Stimulated activated effector memory CD8-positive, alpha-beta T cell treated with anti-CD3 and anti-CD28 coated beads, Interleukin-12 subunit alpha, Interleukin-12 subunit beta, amount 100 ng/mL, for 72 hours (primary cell): ENCODE results near the gene TMEM89.

Source experiments
- ATAC-seq: fragments of 150-1000 bp; cut with Tn5 transposase; 2 replicates; pipeline ENCODE4 v1.10.0; 2021
- DNase-seq, 2 donors: peaks; one replicate each; pipeline ENCODE4 v3.0.0; 2021 to 2022; ENCODE audit warnings: low spot score in 2 of 2
- H3K27ac Mint-ChIP-seq: one replicate; pipeline ENCODE4 v1.8.0; 2022; ENCODE audit warnings: mild to moderate bottlenecking, mixed read lengths
- H3K36me3 Mint-ChIP-seq: one replicate; pipeline ENCODE4 v1.8.0; 2022; ENCODE audit warnings: mild to moderate bottlenecking, mixed read lengths
- H3K4me1 Mint-ChIP-seq: one replicate; pipeline ENCODE4 v1.8.0; 2022; ENCODE audit warnings: mixed read lengths
- H3K4me3 Mint-ChIP-seq: one replicate; pipeline ENCODE4 v1.8.0; 2022; ENCODE audit warnings: mild to moderate bottlenecking, mixed read lengths
- H3K9me3 Mint-ChIP-seq: one replicate; pipeline ENCODE4 v1.8.0; 2022; ENCODE audit warnings: mixed read lengths

TMEM89 gene

GRCh38 chr3:48651771-48652170 is 30.2 kb upstream of the TMEM89 start:
- peaks cover 19% of the 10 kb centered on the region for H3K36me3 Mint-ChIP-seq
- ATAC-seq (no peak), DNase-seq (no peak)
- H3K27ac Mint-ChIP-seq: no peak overlapping the region
- H3K9me3 Mint-ChIP-seq: no peaks in the 10 kb centered on the region
- H3K4me3 Mint-ChIP-seq: no peak overlapping the region
- H3K4me1 Mint-ChIP-seq: peaks cover 18% of the 10 kb centered on the region

GRCh38 chr3:48650723-48651122 is 29.2 kb upstream of the TMEM89 start:
- DNase-seq: no peak
- Mint-ChIP-seq H3K4me3 (no peak overlapping the region), H3K9me3 (no peaks in the 10 kb centered on the region), H3K36me3 (peaks cover 22% of the 10 kb centered on the region), H3K4me1 (peaks cover 15% of the 10 kb centered on the region), H3K27ac (no peak overlapping the region)
- ATAC-seq: no peak

GRCh38 chr3:48648188-48648850 is 26.8 kb upstream of the TMEM89 start:
- Mint-ChIP-seq H3K36me3 (peaks cover 15% of the 10 kb centered on the region), H3K4me3 (no peak overlapping the region), H3K27ac (no peak overlapping the region), H3K9me3 (no peaks in the 10 kb centered on the region), H3K4me1 (no peaks in the 10 kb centered on the region)
- DNase-seq: no peak
- no peak for ATAC-seq

GRCh38 chr3:48647714-48648113 is 26.1 kb upstream of the TMEM89 start:
- ATAC-seq (no peak), DNase-seq (no peak)
- no peak overlapping the region for H3K4me3 Mint-ChIP-seq
- peaks cover 9% of the 10 kb centered on the region for H3K36me3 Mint-ChIP-seq
- H3K27ac Mint-ChIP-seq: no peak overlapping the region
- no peaks in the 10 kb centered on the region for H3K4me1 Mint-ChIP-seq
- no peaks in the 10 kb centered on the region for H3K9me3 Mint-ChIP-seq

- no peak overlapping the region for H3K27ac Mint-ChIP-seq
- ATAC-seq (no peak), DNase-seq (no peak)
- H3K4me1 Mint-ChIP-seq: no peaks in the 10 kb centered on the region
- peaks cover 14% of the 10 kb centered on the region for H3K36me3 Mint-ChIP-seq
- H3K4me3 Mint-ChIP-seq: no peak overlapping the region
- no peaks in the 10 kb centered on the region for H3K9me3 Mint-ChIP-seq
Measured at GRCh38 chr3:48644898-48645760, 23.6 kb upstream of the TMEM89 start.

- no peaks in the 10 kb centered on the region for H3K4me1 Mint-ChIP-seq
- no peak overlapping the region for H3K4me3 Mint-ChIP-seq
- no peaks in the 10 kb centered on the region for H3K9me3 Mint-ChIP-seq
- H3K36me3 Mint-ChIP-seq: peaks cover 21% of the 10 kb centered on the region
- no peak for DNase-seq
- H3K27ac Mint-ChIP-seq: peak overlapping the region; percentile 66
- no peak for ATAC-seq
Measured at GRCh38 chr3:48642605-48643004, 21.0 kb upstream of the TMEM89 start.

- Mint-ChIP-seq H3K4me1 (no peaks in the 10 kb centered on the region), H3K4me3 (no peak overlapping the region), H3K9me3 (no peaks in the 10 kb centered on the region), H3K36me3 (peaks cover 17% of the 10 kb centered on the region), H3K27ac (no peak overlapping the region)
- no peak for ATAC-seq
- DNase-seq: no peak
Measured at GRCh38 chr3:48641396-48641795, 19.8 kb upstream of the TMEM89 start.

GRCh38 chr3:48639944-48640606 is 18.5 kb upstream of the TMEM89 start:
- ATAC-seq (no peak), DNase-seq (no peak)
- Mint-ChIP-seq H3K27ac (no peak overlapping the region), H3K4me3 (no peak overlapping the region), H3K36me3 (peaks cover 17% of the 10 kb centered on the region), H3K9me3 (no peaks in the 10 kb centered on the region), H3K4me1 (no peaks in the 10 kb centered on the region)

- peak overlapping the region; percentile 80 for H3K4me3 Mint-ChIP-seq
- DNase-seq (no peak), ATAC-seq (no peak)
- H3K9me3 Mint-ChIP-seq: no peaks in the 10 kb centered on the region
- H3K27ac Mint-ChIP-seq: peak overlapping the region; percentile 62
- peaks cover 23% of the 10 kb centered on the region for H3K36me3 Mint-ChIP-seq
- H3K4me1 Mint-ChIP-seq: peaks cover 16% of the 10 kb centered on the region
Measured at GRCh38 chr3:48637305-48637704, 15.7 kb upstream of the TMEM89 start.

GRCh38 chr3:48636149-48636655 is 14.6 kb upstream of the TMEM89 start:
- no peaks in the 10 kb centered on the region for H3K9me3 Mint-ChIP-seq
- peaks cover 21% of the 10 kb centered on the region for H3K36me3 Mint-ChIP-seq
- no peak for DNase-seq
- H3K27ac Mint-ChIP-seq: peak overlapping the region; percentile 81
- ATAC-seq: no peak
- peak overlapping the region; percentile 80 for H3K4me3 Mint-ChIP-seq
- H3K4me1 Mint-ChIP-seq: peaks cover 16% of the 10 kb centered on the region

- Mint-ChIP-seq H3K27ac (peak within 1 kb of the TSS; percentile 81), H3K36me3 (peaks cover 21% of the 10 kb centered on the region), H3K9me3 (no peaks in the 10 kb centered on the region), H3K4me3 (peak within 1 kb of the TSS; percentile 80), H3K4me1 (peaks cover 16% of the 10 kb centered on the region)
- peak; percentile 95 for ATAC-seq
- peak; percentile 90 to 97 for DNase-seq
Measured at GRCh38 chr3:48635222-48636021, 13.9 kb upstream of the TMEM89 start, which contains the start of gene SLC26A6. Gene SLC26A6, minus strand, starts transcription at chr3:48635461. Its CDS starts 68 bp downstream, at chr3:48635393.

GRCh38 chr3:48634661-48635221 is 13.2 kb upstream of the TMEM89 start:
- DNase-seq: peak; percentile 37 to 77
- peaks cover 25% of the 10 kb centered on the region for H3K36me3 Mint-ChIP-seq
- H3K27ac Mint-ChIP-seq: peak overlapping the region; percentile 81

GRCh38 chr3:48633743-48634142 is 12.2 kb upstream of the TMEM89 start:
- Mint-ChIP-seq H3K4me1 (peaks cover 16% of the 10 kb centered on the region), H3K36me3 (peaks cover 32% of the 10 kb centered on the region), H3K9me3 (no peaks in the 10 kb centered on the region), H3K27ac (peak overlapping the region; percentile 81), H3K4me3 (peak overlapping the region; percentile 80)
- ATAC-seq (no peak), DNase-seq (no peak)

More at GRCh38 chr3:48634661-48635221, 13.2 kb upstream of the TMEM89 start:
- H3K9me3 Mint-ChIP-seq: no peaks in the 10 kb centered on the region
- peak; percentile 25 for ATAC-seq
- H3K4me1 Mint-ChIP-seq: peaks cover 16% of the 10 kb centered on the region
- H3K4me3 Mint-ChIP-seq: peak overlapping the region; percentile 80

- H3K4me1 Mint-ChIP-seq: peaks cover 16% of the 10 kb centered on the region
- no peak for ATAC-seq
- H3K36me3 Mint-ChIP-seq: peaks cover 31% of the 10 kb centered on the region
- H3K9me3 Mint-ChIP-seq: no peaks in the 10 kb centered on the region
- no peak overlapping the region for H3K4me3 Mint-ChIP-seq
- DNase-seq: no peak
- no peak overlapping the region for H3K27ac Mint-ChIP-seq
Measured at GRCh38 chr3:48633256-48633655, 11.7 kb upstream of the TMEM89 start.
